Measurements from ENCODE around the gene TM4SF4.
"Not testable (repeated sequence)": the region's sequence is repeated elsewhere in the genome, so short reads cannot be mapped to it uniquely, and the experiment has no call there.

TM4SF4 gene

GRCh38 chr3:149474250-149474817, at the start of gene TM4SF4:
TM4SF4 (plus strand) TSS chr3:149474697; CDS start chr3:149474878, 181 bp downstream.
- no peak for DNase-seq

- DNase-seq: no peak
Observed at GRCh38 chr3:149424918-149425317, 49.6 kb upstream of the TM4SF4 start.

GRCh38 chr3:149426325-149426724, 48.2 kb upstream of the TM4SF4 start:
- no peak for DNase-seq

GRCh38 chr3:149428087-149428486, 46.4 kb upstream of the TM4SF4 start:
- DNase-seq: no peak

- no peak for DNase-seq
Observed at GRCh38 chr3:149430216-149430615, 44.3 kb upstream of the TM4SF4 start.

- no peak for DNase-seq
Observed at GRCh38 chr3:149432149-149432548, 42.3 kb upstream of the TM4SF4 start.

- no peak for DNase-seq
Observed at GRCh38 chr3:149435996-149436885, 38.3 kb upstream of the TM4SF4 start.

- no peak for DNase-seq
Observed at GRCh38 chr3:149437286-149437685, 37.2 kb upstream of the TM4SF4 start.

- DNase-seq: no peak
Observed at GRCh38 chr3:149437710-149438109, 36.8 kb upstream of the TM4SF4 start.

GRCh38 chr3:149438981-149439380, 35.5 kb upstream of the TM4SF4 start:
- no peak for DNase-seq

GRCh38 chr3:149441642-149442041, 32.9 kb upstream of the TM4SF4 start:
- no peak for DNase-seq

- DNase-seq: no peak
Observed at GRCh38 chr3:149442043-149442442, 32.5 kb upstream of the TM4SF4 start.

- no peak for DNase-seq
Observed at GRCh38 chr3:149442851-149443544, 31.5 kb upstream of the TM4SF4 start.

GRCh38 chr3:149443545-149443912, 31.0 kb upstream of the TM4SF4 start:
- DNase-seq: no peak

GRCh38 chr3:149444867-149445266, 29.6 kb upstream of the TM4SF4 start:
- DNase-seq: not testable (repeated sequence)

GRCh38 chr3:149448331-149448831, 26.1 kb upstream of the TM4SF4 start:
- DNase-seq: no peak

GRCh38 chr3:149449182-149449581, 25.3 kb upstream of the TM4SF4 start:
- DNase-seq: no peak

- DNase-seq: no peak
Observed at GRCh38 chr3:149449799-149450198, 24.7 kb upstream of the TM4SF4 start.

GRCh38 chr3:149450281-149450680, 24.2 kb upstream of the TM4SF4 start:
- no peak for DNase-seq

GRCh38 chr3:149452036-149452435, 22.5 kb upstream of the TM4SF4 start:
- no peak for DNase-seq

- DNase-seq: no peak
Observed at GRCh38 chr3:149453140-149453805, 21.2 kb upstream of the TM4SF4 start.

- DNase-seq: no peak
Observed at GRCh38 chr3:149454746-149455145, 19.8 kb upstream of the TM4SF4 start.

- no peak for DNase-seq
Observed at GRCh38 chr3:149455366-149455765, 19.1 kb upstream of the TM4SF4 start.

Data from NK-92 treated with Interleukin-12 subunit alpha and Interleukin-12 subunit beta, amount 100 ng/mL, for 24 hours (cell line).